ENCODE results near the gene FUBP3. TPM values are rescaled to one million over a fixed set of nuclear protein-coding genes. Genes with fewer than 3 reads are reported as not detected.

Gene FUBP3
- total RNA-seq, 4 donors from 2014 or later = 27.5 to 40.7 (median 31.7) TPM

DNA sequence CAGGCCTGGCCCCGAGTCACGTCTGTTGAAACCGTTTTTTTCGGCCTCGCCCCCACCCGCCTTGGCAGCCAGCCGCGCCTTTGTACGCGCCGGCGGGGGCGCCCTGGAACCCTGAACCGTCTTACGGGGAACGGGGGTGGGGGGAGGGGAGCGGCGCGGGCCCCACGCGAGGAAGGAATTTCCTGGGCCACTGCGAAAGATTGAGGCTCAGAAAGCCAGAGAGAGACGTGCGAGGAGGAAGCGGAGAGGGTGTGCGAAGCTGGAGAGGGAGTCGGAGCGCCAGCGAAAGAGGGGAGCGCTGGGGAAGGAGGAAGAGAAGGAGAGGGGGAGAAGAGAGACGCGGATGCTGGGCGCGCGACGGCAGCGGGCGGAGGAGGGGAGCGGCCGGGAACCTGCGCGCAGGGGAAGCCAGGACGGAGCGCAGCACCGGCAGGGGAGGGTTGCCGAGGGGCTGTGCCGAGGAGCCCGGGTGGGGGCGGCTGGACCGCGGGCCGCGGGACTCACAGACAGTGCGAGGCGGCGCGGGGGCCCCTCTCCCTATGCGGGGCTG is 80.4 kb downstream of the FUBP3 start:
- no peak for DNase-seq (ENCODE audit: low spot score in 2 of 2)
- 2% methylated on average over 52 to 55 of the region's 58 CpGs for WGBS, 2 donors
- no peak for TF ChIP-seq POLR2A (IDR thresholded peaks at IDR 0.05)
- TF ChIP-seq, protein P1, sequence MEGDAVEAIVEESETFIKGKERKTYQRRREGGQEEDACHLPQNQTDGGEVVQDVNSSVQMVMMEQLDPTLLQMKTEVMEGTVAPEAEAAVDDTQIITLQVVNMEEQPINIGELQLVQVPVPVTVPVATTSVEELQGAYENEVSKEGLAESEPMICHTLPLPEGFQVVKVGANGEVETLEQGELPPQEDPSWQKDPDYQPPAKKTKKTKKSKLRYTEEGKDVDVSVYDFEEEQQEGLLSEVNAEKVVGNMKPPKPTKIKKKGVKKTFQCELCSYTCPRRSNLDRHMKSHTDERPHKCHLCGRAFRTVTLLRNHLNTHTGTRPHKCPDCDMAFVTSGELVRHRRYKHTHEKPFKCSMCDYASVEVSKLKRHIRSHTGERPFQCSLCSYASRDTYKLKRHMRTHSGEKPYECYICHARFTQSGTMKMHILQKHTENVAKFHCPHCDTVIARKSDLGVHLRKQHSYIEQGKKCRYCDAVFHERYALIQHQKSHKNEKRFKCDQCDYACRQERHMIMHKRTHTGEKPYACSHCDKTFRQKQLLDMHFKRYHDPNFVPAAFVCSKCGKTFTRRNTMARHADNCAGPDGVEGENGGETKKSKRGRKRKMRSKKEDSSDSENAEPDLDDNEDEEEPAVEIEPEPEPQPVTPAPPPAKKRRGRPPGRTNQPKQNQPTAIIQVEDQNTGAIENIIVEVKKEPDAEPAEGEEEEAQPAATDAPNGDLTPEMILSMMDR (IDR thresholded peaks at IDR 0.05) = no peak
- no peak overlapping the region for H3K4me3 ChIP-seq (ENCODE audit: low read depth, poor library complexity, severe bottlenecking)
- intact Hi-C loops (cut with DNase I; ENCODE audit: low total_unique reads) = no loop called here

DNA sequence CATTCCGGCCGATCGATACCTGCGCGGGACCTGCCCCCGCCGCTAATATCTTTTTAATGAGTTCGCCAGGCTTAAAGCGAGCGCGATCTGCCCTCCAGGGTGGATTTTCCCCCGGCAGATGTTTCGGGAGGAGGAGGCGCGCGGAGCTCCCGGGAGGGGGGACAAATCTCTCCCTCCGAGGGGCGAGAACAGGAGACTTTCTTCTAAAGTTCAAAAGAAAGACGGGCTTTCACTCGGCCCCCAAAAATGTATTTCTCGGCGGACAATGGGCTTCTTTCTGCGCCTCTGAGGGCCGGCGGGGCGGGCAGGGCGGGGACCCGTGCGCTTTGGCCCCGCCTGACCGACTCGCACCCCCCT is 80.9 kb downstream of the FUBP3 start:
- DNase-seq (ENCODE audit: low spot score in 2 of 2) = no peak
- WGBS, 2 donors = 0 to 1% methylated on average over 20 to 30 of the region's 33 CpGs
- H3K4me3 ChIP-seq (ENCODE audit: low read depth, poor library complexity, severe bottlenecking) = no peak overlapping the region
- intact Hi-C loops (cut with DNase I; ENCODE audit: low total_unique reads) = no loop called here
- TF ChIP-seq, protein P1 (IDR thresholded peaks at IDR 0.05) = no peak
- TF ChIP-seq POLR2A (IDR thresholded peaks at IDR 0.05) = no peak

DNA sequence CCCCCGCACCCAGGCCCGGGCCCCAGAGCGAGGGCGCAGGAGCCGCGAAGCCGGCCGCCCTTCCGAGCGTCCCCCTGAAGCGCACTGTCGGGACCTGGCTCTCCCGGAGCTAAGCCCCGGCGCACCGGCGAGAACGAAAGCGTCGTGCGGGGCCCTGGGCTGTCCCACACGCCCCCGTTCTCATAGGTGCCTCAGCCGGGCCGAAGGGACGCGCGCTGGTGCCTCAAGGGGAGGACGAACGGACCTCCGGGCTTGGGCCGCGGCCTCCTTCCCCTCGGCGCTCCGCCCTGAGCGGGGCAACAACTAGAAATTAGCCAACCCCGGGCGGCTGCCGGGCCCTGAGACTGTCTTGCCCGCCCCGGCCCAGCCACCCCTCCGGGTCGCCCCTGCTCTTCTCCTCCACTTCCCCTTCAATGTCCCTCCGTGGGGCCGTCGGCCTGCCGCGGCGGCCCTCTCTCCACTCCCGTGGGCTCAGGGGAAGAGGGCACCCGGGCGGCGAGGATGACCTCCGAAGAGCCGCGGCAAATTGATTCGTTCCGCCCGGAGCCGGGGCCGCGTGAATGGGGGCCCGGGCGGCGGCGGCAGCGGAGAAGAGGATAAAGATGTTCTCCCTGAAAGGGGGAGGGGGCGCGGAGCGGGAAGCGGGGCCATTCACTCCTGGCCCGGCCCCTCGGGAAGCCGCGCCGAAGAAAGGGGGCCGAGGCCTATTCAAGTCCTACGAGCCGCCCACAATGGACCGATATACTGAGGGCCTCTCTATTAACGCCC is 81.5 kb downstream of the FUBP3 start:
- 0 to 1% methylated on average over 22 to 53 of the region's 82 CpGs for WGBS, 2 donors
- no peak overlapping the region for H3K4me3 ChIP-seq (ENCODE audit: low read depth, poor library complexity, severe bottlenecking)
- intact Hi-C loops (cut with DNase I; ENCODE audit: low total_unique reads) = no loop called here
- no peak for DNase-seq (ENCODE audit: low spot score in 2 of 2)
- no peak for TF ChIP-seq POLR2A (IDR thresholded peaks at IDR 0.05)
- TF ChIP-seq, protein P1 (IDR thresholded peaks at IDR 0.05) = no peak

DNA sequence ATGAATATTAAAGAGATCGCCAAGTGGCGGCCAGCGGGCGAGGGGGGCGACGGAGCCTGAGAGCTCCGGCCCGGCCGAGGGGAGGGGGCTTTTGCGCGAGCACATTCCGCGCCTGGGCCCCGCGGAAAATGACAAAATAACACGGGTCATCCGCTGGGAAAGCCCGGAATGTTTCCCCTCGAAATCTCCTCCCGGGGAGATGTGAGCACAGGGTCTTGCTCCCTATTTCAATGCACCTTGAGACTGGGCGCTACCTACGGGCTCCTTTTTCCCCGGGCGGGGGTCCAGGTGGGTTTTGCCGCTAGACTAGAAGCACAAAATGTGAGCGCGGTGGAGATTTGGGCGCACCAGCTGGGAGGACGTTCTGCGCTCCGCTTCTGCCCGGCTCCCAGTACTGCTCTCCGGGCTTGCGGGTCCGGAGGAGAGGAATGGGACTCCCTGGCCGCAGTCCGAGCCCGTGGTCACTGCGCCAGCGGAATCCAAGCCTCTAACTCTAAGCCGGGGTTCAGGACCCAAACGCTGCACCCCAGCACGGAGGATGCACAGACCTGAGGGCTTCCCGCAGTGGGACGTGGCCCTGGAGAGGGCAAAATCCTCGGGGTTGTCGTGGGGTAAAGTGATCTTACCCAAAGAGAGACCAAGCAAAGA is 82.2 kb downstream of the FUBP3 start:
- intact Hi-C loops (cut with DNase I; ENCODE audit: low total_unique reads) = no loop called here
- no peak for DNase-seq (ENCODE audit: low spot score in 2 of 2)
- TF ChIP-seq, protein P1 (IDR thresholded peaks at IDR 0.05) = no peak
- no peak for TF ChIP-seq POLR2A (IDR thresholded peaks at IDR 0.05)
- 3% methylated on average over 25 to 42 of the region's 47 CpGs for WGBS, 2 donors
- H3K4me3 ChIP-seq (ENCODE audit: low read depth, poor library complexity, severe bottlenecking) = no peak overlapping the region

DNA sequence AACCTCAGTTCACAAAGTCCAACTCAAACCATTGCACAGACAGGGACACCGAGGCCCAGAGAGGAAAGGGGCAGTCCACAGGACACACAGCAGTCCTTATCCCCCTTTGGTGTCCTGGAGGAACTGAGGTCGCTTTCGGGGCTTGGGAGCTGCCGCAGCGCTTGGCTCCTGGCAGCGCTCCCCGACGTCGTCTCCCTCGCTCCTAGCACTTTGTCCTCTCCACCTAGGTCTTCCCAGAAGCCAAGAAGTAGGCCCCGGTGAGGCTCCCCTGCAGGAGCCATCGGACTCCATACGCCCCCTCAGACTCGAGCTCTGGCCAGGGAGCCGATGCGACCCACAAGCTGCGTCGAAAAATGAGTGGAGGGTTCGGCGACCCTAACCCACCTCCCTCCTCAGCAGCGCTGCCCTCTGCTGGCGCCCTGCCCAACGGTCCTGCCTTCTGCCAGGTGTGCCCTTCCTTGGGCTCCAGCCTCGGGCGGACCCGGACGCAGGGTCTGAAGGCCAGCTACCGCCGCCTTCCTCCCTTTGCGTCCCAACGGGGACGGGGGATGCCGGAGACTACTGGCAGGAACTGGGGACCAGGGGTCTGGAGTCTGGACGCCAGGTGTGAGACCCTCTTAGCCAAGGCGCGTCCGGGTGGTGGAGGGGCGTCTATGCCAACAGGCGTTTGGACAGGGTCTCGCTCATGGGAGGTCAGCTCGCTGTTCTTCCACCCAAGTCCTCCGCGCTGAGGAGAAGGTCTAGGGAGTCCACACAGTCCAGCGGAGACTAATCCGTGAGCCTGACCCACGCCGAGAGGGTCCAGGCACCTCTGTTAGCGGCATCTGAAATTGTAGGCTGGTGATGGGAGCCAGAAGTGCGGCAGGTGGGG is 83.0 kb downstream of the FUBP3 start:
- H3K4me3 ChIP-seq (ENCODE audit: low read depth, poor library complexity, severe bottlenecking) = no peak overlapping the region
- TF ChIP-seq, protein P1 (IDR thresholded peaks at IDR 0.05) = no peak
- no peak for TF ChIP-seq POLR2A (IDR thresholded peaks at IDR 0.05)
- WGBS, 2 donors = 5 to 7% methylated on average over 37 to 38 of the region's 49 CpGs
- intact Hi-C loops (cut with DNase I; ENCODE audit: low total_unique reads) = no loop called here
- no peak for DNase-seq (ENCODE audit: low spot score in 2 of 2)
